ENCODE data around the gene ADGRD1. TPM values are rescaled to one million over a fixed set of nuclear protein-coding genes. Genes with fewer than 3 reads are reported as not detected.

ADGRD1 gene
- total and polyA plus RNA-seq, 8 donors, result 1.4 to 7.3 (median 5.2) TPM

GRCh38 chr12:131142891-131143657 lies 189.4 kb downstream of the ADGRD1 start:
- no peak for FAIRE-seq
- H3K9me3 ChIP-seq, result no peaks in the 10 kb centered on the region
- H3K27me3 ChIP-seq, result no peaks in the 10 kb centered on the region
- WGBS, 2 donors, result 76 to 82% methylated on average over 19 of the region's 19 CpGs
- H3K4me1 ChIP-seq, result no peaks in the 10 kb centered on the region
- TF ChIP-seq CTCF (IDR thresholded peaks at IDR 0.05), result no peak
- no peak for ATAC-seq
- H3K4me3 ChIP-seq, result no peak overlapping the region
- intact Hi-C loops (cut with DNase I), result no loop called here
- no peak overlapping the region for H3K27ac ChIP-seq
- H3K36me3 ChIP-seq, result no peaks in the 10 kb centered on the region
- no peak for DNase-seq

- no peak overlapping the region for H3K4me3 ChIP-seq
- intact Hi-C loops (cut with DNase I), result no loop called here
- FAIRE-seq (no peak), ATAC-seq (no peak), DNase-seq (no peak)
- no peak for TF ChIP-seq CTCF (IDR thresholded peaks at IDR 0.05)
- H3K9me3 ChIP-seq, result no peaks in the 10 kb centered on the region
- no peak overlapping the region for H3K27ac ChIP-seq
- WGBS, 2 donors, result 77 to 85% methylated on average over 5 of the region's 5 CpGs
- no peaks in the 10 kb centered on the region for H3K36me3 ChIP-seq
- H3K4me1 ChIP-seq, result no peaks in the 10 kb centered on the region
- no peaks in the 10 kb centered on the region for H3K27me3 ChIP-seq
Measured at GRCh38 chr12:131146173-131146675, 192.5 kb downstream of the ADGRD1 start.

GRCh38 chr12:131147293-131147692 lies 193.6 kb downstream of the ADGRD1 start:
- Histone ChIP-seq H3K4me1 (no peaks in the 10 kb centered on the region), H3K36me3 (no peaks in the 10 kb centered on the region), H3K4me3 (no peak overlapping the region), H3K27ac (no peak overlapping the region), H3K27me3 (no peaks in the 10 kb centered on the region), H3K9me3 (no peaks in the 10 kb centered on the region)
- ATAC-seq (no peak), FAIRE-seq (no peak), DNase-seq (no peak)
- intact Hi-C loops (cut with DNase I), result no loop called here
- no peak for TF ChIP-seq CTCF (IDR thresholded peaks at IDR 0.05)
- WGBS, 2 donors, result 92 to 95% methylated on average over 1 of the region's 1 CpG

GRCh38 chr12:131147894-131148293 lies 194.2 kb downstream of the ADGRD1 start:
- Histone ChIP-seq H3K36me3 (no peaks in the 10 kb centered on the region), H3K4me3 (no peak overlapping the region), H3K27ac (no peak overlapping the region), H3K27me3 (no peaks in the 10 kb centered on the region), H3K4me1 (no peaks in the 10 kb centered on the region), H3K9me3 (no peaks in the 10 kb centered on the region)
- FAIRE-seq (no peak), DNase-seq (no peak), ATAC-seq (no peak)
- intact Hi-C loops (cut with DNase I), result no loop called here
- 68 to 74% methylated on average over 3 of the region's 3 CpGs for WGBS, 2 donors
- TF ChIP-seq CTCF (IDR thresholded peaks at IDR 0.05), result no peak

All from pancreas (tissue), 10 donors.